GM12891 (cell line): ENCODE measurements around the gene PSMD6.

Experiments
- PAX5 ChIP-seq: IDR thresholded peaks from 2 replicates; pipeline ENCODE4 v1.6.1; 2011; ENCODE audit warnings: low read length, moderate library complexity, mild to moderate bottlenecking; ENCODE audit not compliant: insufficient read depth, severe bottlenecking
- POLR2A ChIP-seq: IDR thresholded peaks from 2 replicates; pipeline ENCODE4 v1.6.1; 2011; ENCODE audit warnings: low read depth, low read length, control low read depth
- POLR2AphosphoS5 ChIP-seq: IDR thresholded peaks from 2 replicates; pipeline ENCODE4 v1.6.1; 2011; ENCODE audit warnings: low read depth, low read length, control low read depth
- POU2F2 ChIP-seq: IDR thresholded peaks from 2 replicates; pipeline ENCODE4 v1.6.1; 2011; ENCODE audit warnings: low read depth, mild to moderate bottlenecking, control low read depth, low read length, moderate library complexity
- TAF1 ChIP-seq: IDR thresholded peaks from 2 replicates; pipeline ENCODE4 v1.6.1; 2011; ENCODE audit warnings: low read depth, low read length, control low read depth

GRCh38 chr3:64027658-64028057, 4.4 kb upstream of the PSMD6 start:
- TF ChIP-seq POLR2AphosphoS5 (no peak), POLR2A (no peak), PAX5 (no peak), TAF1 (no peak), POU2F2 (no peak)
